ENCODE data around the gene FBXO10.

FBXO10 gene

DNA sequence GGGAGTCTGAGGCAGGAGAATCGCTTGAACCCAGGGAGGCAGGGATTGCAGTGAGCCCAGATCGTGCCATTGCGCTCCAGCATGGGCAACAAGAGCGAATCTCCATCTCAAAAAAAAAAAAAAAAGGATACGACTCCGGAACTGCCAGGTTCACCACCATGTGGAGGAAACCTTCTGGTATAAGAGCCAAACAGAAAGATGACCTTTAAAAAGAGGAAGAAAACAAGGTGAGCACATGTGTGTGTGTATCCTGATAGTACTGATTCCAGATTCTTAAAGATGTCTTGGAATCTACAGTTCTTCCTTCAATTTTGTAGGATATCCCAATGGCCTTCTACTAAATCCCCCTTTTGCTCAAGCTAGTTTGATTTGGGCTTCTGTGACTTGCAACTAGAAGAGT, 33.7 kb downstream of the FBXO10 start:
- POLR2A ChIA-PET = no interaction called here
- peaks cover 0 to 5% (median 1%) of the 10 kb centered on the region in 4 experiments for H3K36me3 ChIP-seq (ENCODE audit: control insufficient read depth in 4 of 4, insufficient read depth in 4 of 4, low read length in 3 of 4)

DNA sequence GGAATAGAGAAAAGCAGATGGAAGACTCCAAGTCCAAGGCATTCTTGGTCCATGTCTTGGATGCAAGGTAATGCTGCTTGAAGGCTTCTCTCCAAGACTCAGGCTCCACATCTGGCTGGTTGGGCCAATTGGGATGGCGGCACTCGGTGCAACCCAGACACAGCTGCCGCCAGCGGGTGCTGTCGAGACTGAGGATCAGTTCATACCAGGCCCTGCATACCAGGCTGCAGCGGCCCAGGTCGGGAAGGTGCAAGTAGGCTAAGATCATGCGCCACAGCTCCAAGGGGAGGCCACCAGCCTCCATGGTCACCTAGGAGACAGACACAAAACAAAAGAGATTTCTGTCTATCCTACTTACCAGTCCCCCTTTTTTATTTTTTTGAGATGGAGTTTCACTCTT, 34.7 kb downstream of the FBXO10 start:
- Histone ChIP-seq H3K27me3 (replicated peaks in 2 of 5; ENCODE audit: control insufficient read depth in 4 of 5, insufficient read depth in 5 of 5, low read length in 4 of 5) (no peaks in the 10 kb centered on the region), H3K27ac (ENCODE audit: insufficient read depth in 1 of 2, low read depth in 1 of 2, low read length in 2 of 2, poor library complexity in 1 of 2, severe bottlenecking in 2 of 2) (no peak overlapping the region), H3K4me3 (ENCODE audit: control insufficient read depth in 1 of 7, extremely low read depth in 1 of 7, insufficient read depth in 4 of 7, low read depth in 2 of 7, low read length in 6 of 7) (no peak overlapping the region), H3K9me3 (ENCODE audit: control extremely low read depth in 1 of 5, control insufficient read depth in 4 of 5, insufficient read depth in 2 of 5, low read depth in 1 of 5, low read length in 4 of 5) (no peaks in the 10 kb centered on the region), H3K36me3 (ENCODE audit: control insufficient read depth in 4 of 4, insufficient read depth in 4 of 4, low read length in 3 of 4) (peaks cover 0 to 11% (median 3%) of the 10 kb centered on the region in 4 experiments), H3K4me1 (ENCODE audit: control extremely low read depth in 1 of 4, control insufficient read depth in 4 of 4, insufficient read depth in 4 of 4, low read length in 3 of 4) (no peaks in the 10 kb centered on the region)
- POLR2A ChIA-PET = no interaction called here
- 98% methylated on average over 8 of the region's 8 CpGs for WGBS (ENCODE audit: insufficient coverage)
- CTCF ChIA-PET = no interaction called here
- no peak for DNase-seq

More for the DNA sequence above, 33.7 kb downstream of the FBXO10 start:
- Histone ChIP-seq H3K27me3 (replicated peaks in 2 of 5; ENCODE audit: control insufficient read depth in 4 of 5, insufficient read depth in 5 of 5, low read length in 4 of 5) (no peaks in the 10 kb centered on the region), H3K9me3 (ENCODE audit: control extremely low read depth in 1 of 5, control insufficient read depth in 4 of 5, insufficient read depth in 2 of 5, low read depth in 1 of 5, low read length in 4 of 5) (no peaks in the 10 kb centered on the region), H3K4me3 (ENCODE audit: control insufficient read depth in 1 of 7, extremely low read depth in 1 of 7, insufficient read depth in 4 of 7, low read depth in 2 of 7, low read length in 6 of 7) (no peak overlapping the region), H3K27ac (ENCODE audit: insufficient read depth in 1 of 2, low read depth in 1 of 2, low read length in 2 of 2, poor library complexity in 1 of 2, severe bottlenecking in 2 of 2) (no peak overlapping the region), H3K4me1 (ENCODE audit: control extremely low read depth in 1 of 4, control insufficient read depth in 4 of 4, insufficient read depth in 4 of 4, low read length in 3 of 4) (no peaks in the 10 kb centered on the region)
- CTCF ChIA-PET = interaction anchor here (0.6 kb wide), 1 partner anchor 129 kb away, joined by 3 read pairs; no protein-coding TSS in a partner anchor
- no peak for DNase-seq
- 95% methylated on average over 6 of the region's 6 CpGs for WGBS (ENCODE audit: insufficient coverage)

DNA sequence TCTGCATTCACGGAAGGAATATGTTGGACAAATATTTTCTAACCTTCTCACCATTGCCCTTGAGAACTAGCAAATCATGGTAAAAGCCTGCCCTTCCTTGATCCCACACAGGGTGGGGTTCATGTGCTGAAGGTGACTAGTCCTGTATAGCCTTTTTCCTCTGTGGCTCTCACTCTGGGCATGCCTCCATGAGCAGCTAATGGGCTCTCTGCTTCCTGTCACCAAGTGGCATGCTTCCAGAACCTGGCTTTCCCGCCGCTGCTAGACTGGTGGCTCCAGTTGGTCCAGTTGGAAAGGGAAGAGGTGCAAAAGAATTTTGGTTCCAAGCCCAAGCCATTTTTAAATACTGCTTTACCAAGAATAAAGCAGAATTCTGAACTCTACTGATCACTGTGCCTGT, 35.5 kb downstream of the FBXO10 start:
- Histone ChIP-seq H3K9me3 (ENCODE audit: control extremely low read depth in 1 of 5, control insufficient read depth in 4 of 5, insufficient read depth in 2 of 5, low read depth in 1 of 5, low read length in 4 of 5) (no peaks in the 10 kb centered on the region), H3K36me3 (ENCODE audit: control insufficient read depth in 4 of 4, insufficient read depth in 4 of 4, low read length in 3 of 4) (peaks cover 0 to 11% (median 3%) of the 10 kb centered on the region in 4 experiments), H3K4me3 (ENCODE audit: control insufficient read depth in 1 of 7, extremely low read depth in 1 of 7, insufficient read depth in 4 of 7, low read depth in 2 of 7, low read length in 6 of 7) (no peak overlapping the region), H3K27me3 (replicated peaks in 2 of 5; ENCODE audit: control insufficient read depth in 4 of 5, insufficient read depth in 5 of 5, low read length in 4 of 5) (no peaks in the 10 kb centered on the region), H3K27ac (ENCODE audit: insufficient read depth in 1 of 2, low read depth in 1 of 2, low read length in 2 of 2, poor library complexity in 1 of 2, severe bottlenecking in 2 of 2) (no peak overlapping the region), H3K4me1 (ENCODE audit: control extremely low read depth in 1 of 4, control insufficient read depth in 4 of 4, insufficient read depth in 4 of 4, low read length in 3 of 4) (no peaks in the 10 kb centered on the region)
- ChIA-PET CTCF (no interaction called here), POLR2A (no interaction called here)
- WGBS (ENCODE audit: insufficient coverage) = 100% methylated on average over 3 of the region's 3 CpGs
- DNase-seq = no peak

DNA sequence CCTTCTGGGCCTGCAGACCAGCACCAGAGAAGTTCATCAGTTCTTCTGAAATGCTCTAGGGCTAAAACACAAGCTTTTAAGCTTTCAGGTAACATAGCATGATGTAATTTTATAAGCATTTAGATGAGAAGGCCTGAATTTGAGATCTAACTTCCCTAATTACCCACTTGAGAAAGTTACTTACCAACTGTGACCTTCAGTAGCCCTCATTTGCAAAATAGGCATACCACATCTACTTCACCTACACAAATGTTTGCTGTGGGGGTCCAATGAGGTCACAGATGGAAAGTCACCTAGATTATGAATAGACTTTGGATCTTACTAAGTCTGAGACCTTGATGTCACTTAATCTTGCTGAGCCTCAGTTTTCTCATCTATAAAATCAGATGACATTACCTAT, 36.5 kb downstream of the FBXO10 start:
- Histone ChIP-seq H3K27ac (ENCODE audit: insufficient read depth in 1 of 2, low read depth in 1 of 2, low read length in 2 of 2, poor library complexity in 1 of 2, severe bottlenecking in 2 of 2) (no peak overlapping the region), H3K27me3 (replicated peaks in 2 of 5; ENCODE audit: control insufficient read depth in 4 of 5, insufficient read depth in 5 of 5, low read length in 4 of 5) (no peaks in the 10 kb centered on the region), H3K9me3 (ENCODE audit: control extremely low read depth in 1 of 5, control insufficient read depth in 4 of 5, insufficient read depth in 2 of 5, low read depth in 1 of 5, low read length in 4 of 5) (no peaks in the 10 kb centered on the region), H3K36me3 (ENCODE audit: control insufficient read depth in 4 of 4, insufficient read depth in 4 of 4, low read length in 3 of 4) (peaks cover 0 to 11% (median 3%) of the 10 kb centered on the region in 4 experiments), H3K4me1 (ENCODE audit: control extremely low read depth in 1 of 4, control insufficient read depth in 4 of 4, insufficient read depth in 4 of 4, low read length in 3 of 4) (no peaks in the 10 kb centered on the region), H3K4me3 (ENCODE audit: control insufficient read depth in 1 of 7, extremely low read depth in 1 of 7, insufficient read depth in 4 of 7, low read depth in 2 of 7, low read length in 6 of 7) (no peak overlapping the region)
- no peak for DNase-seq
- CTCF ChIA-PET = no interaction called here
- POLR2A ChIA-PET = no interaction called here

DNA sequence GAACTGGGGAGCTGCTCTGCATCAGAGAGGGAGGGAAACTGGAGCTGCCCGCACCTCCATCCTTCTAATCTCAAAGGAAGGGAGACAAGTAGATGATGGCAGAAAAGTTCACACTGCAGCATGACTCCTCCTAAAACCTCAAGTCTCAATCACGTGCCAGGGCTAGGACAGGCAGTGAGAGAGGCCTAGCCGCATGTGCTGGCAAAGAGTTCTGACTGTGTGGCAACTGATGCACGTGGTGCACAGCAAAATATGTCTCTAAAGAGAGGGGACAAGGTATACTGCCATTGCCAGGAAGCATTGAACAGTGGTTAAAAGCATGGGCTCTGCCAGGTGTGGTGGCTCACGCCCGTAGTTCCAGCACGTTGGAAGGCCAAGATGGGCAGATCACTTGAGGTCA, 38.1 kb downstream of the FBXO10 start:
- 96% methylated on average over 7 of the region's 7 CpGs for WGBS (ENCODE audit: insufficient coverage)
- CTCF ChIA-PET = no interaction called here
- H3K27ac ChIP-seq (ENCODE audit: insufficient read depth in 1 of 2, low read depth in 1 of 2, low read length in 2 of 2, poor library complexity in 1 of 2, severe bottlenecking in 2 of 2) = no peak overlapping the region

DNA sequence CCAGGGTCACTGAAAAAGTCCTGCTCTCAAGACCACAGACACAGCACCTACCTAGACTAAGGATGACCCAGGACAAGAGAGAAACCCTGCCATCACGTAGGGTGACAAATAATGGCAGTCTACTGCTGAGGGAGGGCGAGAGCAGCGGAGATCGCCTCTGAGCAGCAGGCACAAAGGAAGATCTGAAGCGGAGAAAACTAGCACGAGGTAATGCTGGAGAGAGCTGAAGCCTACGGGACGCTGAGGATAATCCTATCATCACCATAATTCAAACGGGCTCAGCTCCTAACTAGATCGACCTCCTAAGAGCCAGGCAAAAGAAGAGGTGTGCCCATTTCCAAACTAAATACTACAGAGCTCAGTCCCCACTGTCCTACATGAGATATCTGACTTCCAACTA, 41.3 kb downstream of the FBXO10 start:
- Histone ChIP-seq H3K27me3 (replicated peaks in 2 of 5; ENCODE audit: control insufficient read depth in 4 of 5, insufficient read depth in 5 of 5, low read length in 4 of 5) (no peaks in the 10 kb centered on the region), H3K4me1 (ENCODE audit: control extremely low read depth in 1 of 4, control insufficient read depth in 4 of 4, insufficient read depth in 4 of 4, low read length in 3 of 4) (no peaks in the 10 kb centered on the region), H3K27ac (ENCODE audit: insufficient read depth in 1 of 2, low read depth in 1 of 2, low read length in 2 of 2, poor library complexity in 1 of 2, severe bottlenecking in 2 of 2) (no peak overlapping the region), H3K9me3 (ENCODE audit: control extremely low read depth in 1 of 5, control insufficient read depth in 4 of 5, insufficient read depth in 2 of 5, low read depth in 1 of 5, low read length in 4 of 5) (no peaks in the 10 kb centered on the region), H3K36me3 (ENCODE audit: control insufficient read depth in 4 of 4, insufficient read depth in 4 of 4, low read length in 3 of 4) (peaks cover 0 to 5% (median 2%) of the 10 kb centered on the region in 4 experiments), H3K4me3 (ENCODE audit: control insufficient read depth in 1 of 7, extremely low read depth in 1 of 7, insufficient read depth in 4 of 7, low read depth in 2 of 7, low read length in 6 of 7) (no peak overlapping the region)
- POLR2A ChIA-PET = no interaction called here
- CTCF ChIA-PET = interaction anchor here (0.6 to 0.8 kb wide), 3 partner anchors 25 to 623 kb away, joined by 3 read pairs; no protein-coding TSS in a partner anchor
- no peak for DNase-seq
- WGBS (ENCODE audit: insufficient coverage) = 97% methylated on average over 4 of the region's 10 CpGs

More for the DNA sequence above, 38.1 kb downstream of the FBXO10 start:
- POLR2A ChIA-PET = no interaction called here
- H3K9me3 ChIP-seq (ENCODE audit: control extremely low read depth in 1 of 5, control insufficient read depth in 4 of 5, insufficient read depth in 2 of 5, low read depth in 1 of 5, low read length in 4 of 5) = no peaks in the 10 kb centered on the region
- no peak for DNase-seq
- no peak overlapping the region for H3K4me3 ChIP-seq (ENCODE audit: control insufficient read depth in 1 of 7, extremely low read depth in 1 of 7, insufficient read depth in 4 of 7, low read depth in 2 of 7, low read length in 6 of 7)
- H3K4me1 ChIP-seq (ENCODE audit: control extremely low read depth in 1 of 4, control insufficient read depth in 4 of 4, insufficient read depth in 4 of 4, low read length in 3 of 4) = no peaks in the 10 kb centered on the region
- H3K27me3 ChIP-seq (replicated peaks in 2 of 5; ENCODE audit: control insufficient read depth in 4 of 5, insufficient read depth in 5 of 5, low read length in 4 of 5) = no peaks in the 10 kb centered on the region
- H3K36me3 ChIP-seq (ENCODE audit: control insufficient read depth in 4 of 4, insufficient read depth in 4 of 4, low read length in 3 of 4) = peaks cover 0 to 11% (median 3%) of the 10 kb centered on the region in 4 experiments

DNA sequence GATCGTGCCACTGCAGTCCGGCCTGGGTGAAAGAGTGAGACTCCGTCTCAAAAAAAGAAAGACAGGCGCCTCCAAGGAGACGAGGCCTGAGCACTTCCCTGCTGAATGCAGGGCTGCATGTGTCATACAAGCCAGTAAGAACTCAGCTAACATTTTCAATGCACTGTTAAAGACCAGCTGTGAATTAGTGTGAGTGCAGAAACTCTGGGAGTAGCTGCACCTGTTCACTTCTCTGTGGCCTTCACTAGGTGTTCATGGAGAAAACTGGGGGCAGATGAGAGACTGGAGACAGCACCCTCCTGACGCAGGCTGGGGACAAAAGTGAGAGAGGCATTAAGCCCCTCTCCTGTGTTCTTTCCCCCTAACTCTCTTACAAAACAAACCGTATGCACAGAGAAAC, 41.8 kb downstream of the FBXO10 start:
- CTCF ChIA-PET = interaction anchor here (0.6 to 0.8 kb wide), 3 partner anchors 25 to 623 kb away, joined by 3 read pairs; no protein-coding TSS in a partner anchor

More for the DNA sequence above, 41.8 kb downstream of the FBXO10 start:
- WGBS (ENCODE audit: insufficient coverage) = 100% methylated on average over 7 of the region's 7 CpGs
- no peak overlapping the region for H3K4me3 ChIP-seq (ENCODE audit: control insufficient read depth in 1 of 7, extremely low read depth in 1 of 7, insufficient read depth in 4 of 7, low read depth in 2 of 7, low read length in 6 of 7)
- H3K27ac ChIP-seq (ENCODE audit: insufficient read depth in 1 of 2, low read depth in 1 of 2, low read length in 2 of 2, poor library complexity in 1 of 2, severe bottlenecking in 2 of 2) = no peak overlapping the region
- no peak for DNase-seq
- H3K9me3 ChIP-seq (ENCODE audit: control extremely low read depth in 1 of 5, control insufficient read depth in 4 of 5, insufficient read depth in 2 of 5, low read depth in 1 of 5, low read length in 4 of 5) = no peaks in the 10 kb centered on the region
- H3K27me3 ChIP-seq (replicated peaks in 2 of 5; ENCODE audit: control insufficient read depth in 4 of 5, insufficient read depth in 5 of 5, low read length in 4 of 5) = no peaks in the 10 kb centered on the region
- POLR2A ChIA-PET = no interaction called here
- peaks cover 0 to 5% (median 2%) of the 10 kb centered on the region in 4 experiments for H3K36me3 ChIP-seq (ENCODE audit: control insufficient read depth in 4 of 4, insufficient read depth in 4 of 4, low read length in 3 of 4)
- no peaks in the 10 kb centered on the region for H3K4me1 ChIP-seq (ENCODE audit: control extremely low read depth in 1 of 4, control insufficient read depth in 4 of 4, insufficient read depth in 4 of 4, low read length in 3 of 4)

All from common myeloid progenitor, CD34-positive (primary cell).